Uterus (tissue), 2 donors: ENCODE measurements around the gene ETV2.
"Not testable (repeated sequence)": the region's sequence is repeated elsewhere in the genome, so short reads cannot be mapped to it uniquely, and the experiment has no call there.

Experiments
- POLR2A ChIP-seq, 2 donors: fragments of 450-650 bp; IDR thresholded peaks; one replicate each; pipeline ENCODE4 v1.6.1; 2016; ENCODE audit warnings: antibody characterized with exemption in 2 of 2, mild to moderate bottlenecking in 1 of 2, moderate library complexity in 1 of 2
- TF ChIP-seq, protein P1 (sequence below), 4 experiments: fragments of 200-600 bp in 2 of 4; fragments of 450-650 bp in 2 of 4; sonication (generic) in 2 of 4; IDR thresholded peaks; one replicate each; pipeline ENCODE4 v1.5.1; 2016 to 2019; ENCODE audit warnings: antibody characterized with exemption in 4 of 4, mild to moderate bottlenecking in 2 of 4, moderate library complexity in 1 of 4

DNA sequence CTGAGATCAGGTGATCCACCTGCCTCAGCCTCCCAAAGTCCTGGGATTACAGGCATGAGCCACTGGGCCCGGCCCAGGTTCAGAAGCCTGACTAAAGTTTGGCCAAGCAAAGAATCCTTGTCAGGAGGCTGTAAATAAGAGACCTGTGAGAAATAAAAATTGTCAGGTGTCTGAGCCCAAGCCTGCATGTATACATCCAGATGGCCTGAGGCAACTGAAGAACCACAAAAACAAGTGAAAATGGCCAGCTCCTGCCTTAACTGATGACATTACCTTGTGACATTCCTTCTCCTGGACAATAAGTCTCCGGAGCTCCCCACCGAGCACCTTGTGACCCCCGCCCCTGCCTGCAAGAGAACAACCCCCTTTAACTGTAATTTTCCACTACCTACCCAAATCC lies 37.1 kb upstream of the ETV2 start:
- TF ChIP-seq, protein P1, sequence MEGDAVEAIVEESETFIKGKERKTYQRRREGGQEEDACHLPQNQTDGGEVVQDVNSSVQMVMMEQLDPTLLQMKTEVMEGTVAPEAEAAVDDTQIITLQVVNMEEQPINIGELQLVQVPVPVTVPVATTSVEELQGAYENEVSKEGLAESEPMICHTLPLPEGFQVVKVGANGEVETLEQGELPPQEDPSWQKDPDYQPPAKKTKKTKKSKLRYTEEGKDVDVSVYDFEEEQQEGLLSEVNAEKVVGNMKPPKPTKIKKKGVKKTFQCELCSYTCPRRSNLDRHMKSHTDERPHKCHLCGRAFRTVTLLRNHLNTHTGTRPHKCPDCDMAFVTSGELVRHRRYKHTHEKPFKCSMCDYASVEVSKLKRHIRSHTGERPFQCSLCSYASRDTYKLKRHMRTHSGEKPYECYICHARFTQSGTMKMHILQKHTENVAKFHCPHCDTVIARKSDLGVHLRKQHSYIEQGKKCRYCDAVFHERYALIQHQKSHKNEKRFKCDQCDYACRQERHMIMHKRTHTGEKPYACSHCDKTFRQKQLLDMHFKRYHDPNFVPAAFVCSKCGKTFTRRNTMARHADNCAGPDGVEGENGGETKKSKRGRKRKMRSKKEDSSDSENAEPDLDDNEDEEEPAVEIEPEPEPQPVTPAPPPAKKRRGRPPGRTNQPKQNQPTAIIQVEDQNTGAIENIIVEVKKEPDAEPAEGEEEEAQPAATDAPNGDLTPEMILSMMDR (IDR thresholded peaks at IDR 0.05) = not testable (repeated sequence)
- not testable (repeated sequence) for TF ChIP-seq POLR2A (IDR thresholded peaks at IDR 0.05)
